Spleen (tissue), 7 donors: ENCODE data around the gene KRTAP25-1.

Experiments
- CTCF ChIP-seq, 11 experiments: fragments of 200-600 bp in 7 of 11; fragments of 450-650 bp in 4 of 11; sonication (generic) in 4 of 11; IDR thresholded peaks in 8 of 11; conservative IDR thresholded peaks in 3 of 11; 1 replicate in 7 of 11; 2 replicates in 4 of 11; pipeline versions ENCODE4 v1.4.0 to v1.8.0; 2016 to 2021; ENCODE audit warnings: antibody characterized with exemption in 11 of 11, inconsistent platforms in 4 of 11, mild to moderate bottlenecking in 1 of 11
- POLR2A ChIP-seq, 3 donors: fragments of 450-650 bp; IDR thresholded peaks; one replicate each; pipeline ENCODE4 v1.5.1; 2017; ENCODE audit warnings: antibody characterized with exemption in 3 of 3, mild to moderate bottlenecking in 1 of 3
- POLR2AphosphoS5 ChIP-seq, 3 donors: sonication (generic); formaldehyde crosslinking; IDR thresholded peaks; one replicate each; pipeline ENCODE4 v1.5.1; 2017; ENCODE audit warnings: antibody characterized with exemption in 3 of 3
- donor health status: DM: no; HTN: no; CAD: no; lungs with moderate emphysema.
- donor health status: DM: no; HTN: no; CAD: no.
- donor health status: DM: no; HTN: no; CAD: no.

- TF ChIP-seq POLR2A (IDR thresholded peaks at IDR 0.05) (no peak), CTCF (IDR thresholded peaks at IDR 0.05 in 8 of 11, conservative IDR thresholded peaks at IDR 0.05 in 3 of 11) (no peak), POLR2AphosphoS5 (IDR thresholded peaks at IDR 0.05) (no peak)
These were observed 47.3 kb upstream of the KRTAP25-1 start for GRCh38 chr21:30336596-30336995.
